Cardiac atrium fibroblast (primary cell): ENCODE data around the gene GNAT1. TPM values are rescaled to one million over a fixed set of nuclear protein-coding genes. Genes with fewer than 3 reads are reported as not detected.

Source experiments
- total RNA-seq: library from RNA; depleted of rRNA; stranded (reverse); fragments of >200 nt; gene quantifications from 2 replicates; pipeline ENCODE4 v1.2.3, GENCODE V29; 2015

Gene GNAT1
- total RNA-seq = not detected in 2 replicates

DNA sequence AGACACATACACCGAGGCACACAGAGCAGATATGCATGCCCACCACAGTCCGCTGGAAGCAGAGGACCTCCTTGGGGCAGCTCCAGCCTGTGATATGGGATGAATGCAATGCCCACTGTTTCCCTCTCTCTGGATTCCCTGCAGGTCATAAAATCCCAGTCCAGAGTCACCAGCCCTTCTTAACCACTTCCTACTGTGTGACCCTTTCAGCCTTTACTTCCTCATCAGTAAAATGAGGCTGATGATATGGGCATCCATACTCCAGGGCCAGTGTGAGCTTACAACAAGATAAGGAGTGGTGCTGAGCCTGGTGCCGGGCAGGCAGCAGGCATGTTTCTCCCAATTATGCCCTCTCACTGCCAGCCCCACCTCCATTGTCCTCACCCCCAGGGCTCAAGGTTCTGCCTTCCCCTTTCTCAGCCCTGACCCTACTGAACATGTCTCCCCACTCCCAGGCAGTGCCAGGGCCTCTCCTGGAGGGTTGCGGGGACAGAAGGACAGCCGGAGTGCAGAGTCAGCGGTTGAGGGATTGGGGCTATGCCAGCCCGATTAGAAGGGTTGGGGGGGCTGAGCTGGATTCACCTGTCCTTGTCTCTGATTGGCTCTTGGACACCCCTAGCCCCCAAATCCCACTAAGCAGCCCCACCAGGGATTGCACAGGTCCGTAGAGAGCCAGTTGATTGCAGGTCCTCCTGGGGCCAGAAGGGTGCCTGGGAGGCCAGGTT lies at the start of gene GNAT1:
Gene GNAT1 (plus strand): TSS at position 675 of the 725 bp plus-strand sequence. CDS start 116 bp downstream, outside the sequence.

DNA sequence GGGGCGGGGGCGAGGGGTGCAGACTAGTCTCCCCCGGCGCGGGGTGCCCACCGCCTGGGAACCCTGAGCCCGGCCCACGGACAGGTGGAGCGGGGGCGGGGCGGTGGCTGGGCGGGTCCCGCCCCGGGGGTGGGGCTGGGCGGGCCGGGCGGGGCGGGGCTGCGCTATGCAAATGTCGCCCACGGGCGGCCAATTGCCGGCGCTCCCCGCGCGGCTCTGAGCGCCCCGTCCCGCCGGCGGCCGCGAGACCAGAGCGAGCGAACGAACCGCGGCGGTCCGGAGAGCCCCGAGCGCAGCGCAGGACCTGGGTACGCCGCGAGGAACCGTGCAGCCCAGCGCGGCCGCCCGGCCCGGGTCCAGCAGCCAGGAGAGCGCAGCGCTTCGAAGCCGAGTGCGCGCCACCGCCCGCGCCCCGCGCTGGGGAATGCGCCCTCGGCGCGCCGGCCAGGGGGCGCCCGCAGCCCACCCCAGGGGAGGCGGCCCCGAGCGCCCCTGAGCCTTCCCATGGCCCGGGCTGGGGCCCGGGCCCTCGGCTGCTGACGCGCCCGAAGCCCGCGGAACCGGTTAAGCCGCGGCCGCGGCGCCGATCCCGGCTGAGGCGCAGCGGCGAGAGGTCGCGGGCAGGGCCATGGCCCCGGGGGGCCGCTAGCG lies 36.4 kb upstream of the GNAT1 start, which contains the start of gene SEMA3F:
Gene SEMA3F (plus strand): TSS at position 485 of the 651 bp plus-strand sequence. CDS start 4,299 bp downstream, outside the sequence.

DNA sequence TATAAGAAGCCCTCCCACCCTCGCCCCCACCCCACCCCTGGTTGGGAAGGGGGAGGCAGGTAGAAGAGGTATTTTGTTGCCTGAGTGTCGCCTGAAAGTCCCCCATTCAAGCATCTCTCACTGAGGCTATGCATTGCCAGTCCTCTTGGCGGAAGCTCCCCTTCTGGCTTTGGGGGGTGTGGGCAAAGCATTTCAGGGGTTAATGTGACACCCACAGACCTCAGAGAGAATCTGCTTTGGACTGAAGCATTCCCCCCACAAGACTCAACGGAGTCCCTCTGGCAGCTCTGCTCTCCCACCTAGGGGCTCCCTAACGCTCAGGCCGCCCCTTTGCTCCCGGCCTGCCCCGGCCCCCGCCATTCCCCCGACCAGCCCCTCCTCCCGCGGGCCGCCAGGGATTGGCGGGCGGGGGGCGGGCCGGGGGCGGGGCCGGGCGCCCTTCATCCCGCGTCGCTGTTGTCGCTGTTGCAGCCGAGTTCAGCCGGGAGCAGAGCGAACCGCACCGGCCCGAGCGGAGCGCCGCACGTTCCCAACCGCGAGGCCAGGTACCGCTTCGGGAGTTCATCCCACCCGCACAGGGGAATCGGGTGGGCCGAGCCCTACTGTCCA lies 13.5 kb downstream of the GNAT1 start, which contains the start of gene SLC38A3:
Gene SLC38A3 (plus strand): TSS at position 468 of the 609 bp plus-strand sequence. CDS start 8,929 bp downstream, outside the sequence.

DNA sequence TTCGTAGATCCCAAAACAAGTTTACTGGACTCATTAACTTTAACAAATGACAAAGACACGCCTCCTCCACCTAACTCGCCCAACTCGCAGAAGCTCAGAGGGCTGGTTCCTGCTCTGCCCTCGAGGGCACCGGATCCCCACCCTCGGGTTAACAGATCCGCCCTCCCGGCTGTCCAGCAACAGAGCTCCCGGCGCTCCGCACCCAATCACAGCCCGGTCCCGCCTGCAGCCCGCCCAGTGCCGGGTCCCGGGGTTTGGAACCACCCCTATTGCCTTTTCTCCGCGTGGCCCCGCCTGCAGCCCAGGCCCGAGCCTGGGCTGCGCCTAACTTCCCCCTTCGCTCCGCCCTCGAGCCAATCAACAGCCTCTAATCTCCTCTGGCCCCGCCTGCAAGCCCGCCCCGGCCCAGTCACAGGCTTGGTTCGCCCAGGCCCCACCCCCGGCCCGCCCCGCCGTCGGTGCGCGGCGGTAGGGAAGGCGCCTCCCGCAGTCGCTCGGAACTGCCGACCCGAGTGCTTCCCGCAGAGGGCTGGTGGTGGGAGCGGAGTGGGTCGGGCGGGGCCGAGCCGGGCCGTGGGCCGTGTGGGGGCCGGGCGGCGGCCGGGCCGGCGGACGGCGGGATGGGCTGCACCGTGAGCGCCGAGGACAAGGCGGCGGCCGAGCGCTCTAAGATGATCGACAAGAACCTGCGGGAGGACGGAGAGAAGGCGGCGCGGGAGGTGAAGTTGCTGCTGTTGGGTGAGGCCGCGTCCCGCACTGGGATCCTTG lies 44.5 kb downstream of the GNAT1 start, which contains the start of gene GNAI2:
Gene GNAI2 (plus strand): TSS at position 489 of the 768 bp plus-strand sequence. CDS start 132 bp downstream, at position 621.

Other genes with a start within 250 kb of the GNAT1 start
- 61.7 and 103 TPM in 2 replicates for gene RBM5, start 102.7 kb upstream of the GNAT1 start, total RNA-seq
- gene SEMA3F, start 36.3 kb upstream of the GNAT1 start, total RNA-seq = 6.5 and 20.9 TPM in 2 replicates
- gene SLC38A3, start 13.7 kb downstream of the GNAT1 start, total RNA-seq = not detected in 2 replicates
- 252 and 308 TPM in 2 replicates for gene GNAI2, start 44.6 kb downstream of the GNAT1 start, total RNA-seq
- gene SEMA3B, start 77.5 kb downstream of the GNAT1 start, total RNA-seq = 1.4 and 3.4 TPM in 2 replicates
- gene LSMEM2, start 87.5 kb downstream of the GNAT1 start, total RNA-seq = not detected in 2 replicates
- gene IFRD2, start 100.8 kb downstream of the GNAT1 start, total RNA-seq = 47.1 and 55.2 TPM in 2 replicates
- 6.5 and 7.8 TPM in 2 replicates for gene HYAL3, start 107.8 kb downstream of the GNAT1 start, total RNA-seq
- 8.1 and 11.8 TPM in 2 replicates for gene NAA80, start 107.8 kb downstream of the GNAT1 start, total RNA-seq
- 5.0 and 6.1 TPM in 2 replicates for gene HYAL1, start 112.0 kb downstream of the GNAT1 start, total RNA-seq
- gene HYAL2, start 131.1 kb downstream of the GNAT1 start, total RNA-seq = 70.0 and 100 TPM in 2 replicates
- 15.2 and 23.3 TPM in 2 replicates for gene TUSC2, start 136.6 kb downstream of the GNAT1 start, total RNA-seq
- 36.5 and 37.7 TPM in 2 replicates for gene RASSF1, start 149.2 kb downstream of the GNAT1 start, total RNA-seq
- gene ZMYND10, start 154.1 kb downstream of the GNAT1 start, total RNA-seq = under 0.01 TPM in 1 of 2 replicates, not detected in the other
- 18.6 and 20.7 TPM in 2 replicates for gene NPRL2, start 159.2 kb downstream of the GNAT1 start, total RNA-seq
- gene CYB561D2, start 159.3 kb downstream of the GNAT1 start, total RNA-seq = 23.1 and 44.6 TPM in 2 replicates
- gene TMEM115, start 167.9 kb downstream of the GNAT1 start, total RNA-seq = 67.6 and 73.3 TPM in 2 replicates